Caco-2 (cell line): Measurements from ENCODE around the gene TBC1D21. TPM values are rescaled to one million over a fixed set of nuclear protein-coding genes. Genes with fewer than 3 reads are reported as not detected.

Source experiments
- BruUV-seq: library from RNA; stranded (reverse); fragments of 400-500 nt; replicated peaks from 2 replicates; lab custom pipeline; 2021; lab: Mats Ljungman, UMichigan
- CTCF ChIA-PET: fragments of 300-600 bp; sonication (Branson Sonifier 250); formaldehyde crosslinking; loops from one replicate; lab custom pipeline; 2022; ENCODE audit warnings: antibody characterized with exemption; lab: Charles Lee
- POLR2A ChIA-PET: fragments of 300-600 bp; sonication (Branson Sonifier 250); formaldehyde crosslinking; loops from one replicate; lab custom pipeline; 2022; ENCODE audit warnings: antibody characterized with exemption; lab: Charles Lee
- DNase-seq, 2 experiments: peaks; one replicate each; pipeline versions ENCODE4 v3.0.0 to v3.0.0-alpha.2; 2020 to 2022
- H3K27me3 ChIP-seq: replicated peaks from 2 replicates; pipeline ENCODE4 v1.6.0; 2011; ENCODE audit warnings: low read length; ENCODE audit not compliant: control insufficient read depth, insufficient read depth
- H3K36me3 ChIP-seq: 2 replicates; pipeline ENCODE4 v1.5.1; 2011; ENCODE audit warnings: low read length; ENCODE audit not compliant: control insufficient read depth, insufficient read depth
- H3K4me1 ChIP-seq: fragments of 250-450 bp; sonication (Bioruptor Pico); 2 replicates; pipeline ENCODE4 v1.5.1; 2020; ENCODE audit warnings: mild to moderate bottlenecking
- H3K4me3 ChIP-seq: 2 replicates; pipeline ENCODE4 v1.5.1; 2011; ENCODE audit warnings: low read depth, mild to moderate bottlenecking, control low read depth, low read length
- H3K9me3 ChIP-seq: fragments of 250-450 bp; sonication (Bioruptor Pico); 2 replicates; pipeline ENCODE4 v1.5.1; 2020; ENCODE audit warnings: mild to moderate bottlenecking, moderate library complexity
- H3K27ac Mint-ChIP-seq: one replicate; pipeline ENCODE4 v1.8.0; 2022; ENCODE audit warnings: mixed read lengths; ENCODE audit not compliant: unreplicated experiment
- H3K27me3 Mint-ChIP-seq: one replicate; pipeline ENCODE4 v1.8.0; 2022; ENCODE audit warnings: mixed read lengths; ENCODE audit not compliant: insufficient read depth, unreplicated experiment
- H3K36me3 Mint-ChIP-seq: one replicate; pipeline ENCODE4 v1.8.0; 2022; ENCODE audit warnings: mild to moderate bottlenecking, mixed read lengths; ENCODE audit not compliant: insufficient read depth, unreplicated experiment
- H3K4me1 Mint-ChIP-seq: one replicate; pipeline ENCODE4 v1.8.0; 2022; ENCODE audit warnings: low read depth, mixed read lengths; ENCODE audit not compliant: unreplicated experiment
- H3K4me3 Mint-ChIP-seq: one replicate; pipeline ENCODE4 v1.8.0; 2022; ENCODE audit warnings: mild to moderate bottlenecking, moderate library complexity, mixed read lengths; ENCODE audit not compliant: unreplicated experiment
- H3K9me3 Mint-ChIP-seq: one replicate; pipeline ENCODE4 v1.8.0; 2022; ENCODE audit warnings: mixed read lengths; ENCODE audit not compliant: unreplicated experiment
- intact Hi-C: fragments of 100-400 bp; cut with micrococcal nuclease; formaldehyde crosslinking; loops from one replicate; pipeline ENCODE4 v1.10.0; 2022; ENCODE audit not compliant: unreplicated experiment
- total RNA-seq: library from RNA; stranded (reverse); gene quantifications from 2 replicates; pipeline ENCODE4 v1.2.3, GENCODE V29; 2022
- TF ChIP-seq, protein P1 (sequence below), 2 experiments: fragments of 200-600 bp in 1 of 2; IDR thresholded peaks; 1 replicate in 1 of 2; 2 replicates in 1 of 2; pipeline versions ENCODE4 v1.5.1 to v1.8.0; 2011 to 2022; ENCODE audit warnings: antibody characterized with exemption in 1 of 2, control low read depth in 1 of 2, inconsistent platforms in 1 of 2, low read depth in 1 of 2, low read length in 1 of 2, mild to moderate bottlenecking in 1 of 2, moderate library complexity in 1 of 2; ENCODE audit not compliant: insufficient read depth in 1 of 2, severe bottlenecking in 1 of 2, unreplicated experiment in 1 of 2

The TBC1D21 gene
- total RNA-seq, 1 experiment from 2014 or later, result not detected

DNA sequence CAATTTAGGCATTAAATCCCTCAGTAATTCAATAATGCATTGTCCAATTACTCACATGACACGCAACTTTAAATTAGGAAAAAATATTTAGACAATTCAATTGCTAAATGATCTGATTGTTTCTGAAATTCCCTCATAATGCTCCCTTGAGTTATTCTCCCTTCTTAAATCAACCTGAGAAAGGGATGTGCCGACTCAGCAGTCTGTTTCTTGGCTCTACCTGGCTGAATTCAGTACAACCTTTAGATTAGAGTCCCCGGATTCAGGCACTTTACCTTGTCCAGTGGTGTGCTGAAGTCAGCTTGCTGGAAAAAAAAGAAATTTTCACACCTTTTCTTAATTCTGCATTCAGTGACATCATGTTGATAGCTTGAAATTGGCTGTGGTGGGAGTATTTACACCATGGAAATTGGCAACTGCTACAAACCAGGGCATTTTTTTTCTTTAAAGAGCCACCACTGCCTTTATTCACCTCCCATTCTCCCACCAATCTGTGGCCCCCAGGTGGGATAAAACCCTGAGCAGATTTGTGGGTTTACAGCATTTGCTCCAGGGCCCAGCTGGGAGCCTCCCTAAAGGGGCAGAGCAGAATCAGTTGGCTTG is 32.0 kb downstream of the TBC1D21 start:
- intact Hi-C loops, result no loop called here
- Histone ChIP-seq H3K36me3 (no peaks in the 10 kb centered on the region), H3K9me3 (no peaks in the 10 kb centered on the region), H3K4me3 (no peak overlapping the region), H3K27me3 (no peaks in the 10 kb centered on the region), H3K4me1 (no peaks in the 10 kb centered on the region)
- H3K36me3 Mint-ChIP-seq, result no peaks in the 10 kb centered on the region
- POLR2A ChIA-PET, result no interaction called here
- H3K4me3 Mint-ChIP-seq, result no peak overlapping the region
- peaks cover 6% of the 10 kb centered on the region for H3K27me3 Mint-ChIP-seq
- CTCF ChIA-PET, result interaction anchor here (0.7 to 5.2 kb wide), 2 partner anchors 26 to 31 kb away, joined by 3 to 31 read pairs; partner anchors contain the start of gene TBC1D21
- H3K9me3 Mint-ChIP-seq, result peaks cover 11% of the 10 kb centered on the region
- TF ChIP-seq, protein P1, sequence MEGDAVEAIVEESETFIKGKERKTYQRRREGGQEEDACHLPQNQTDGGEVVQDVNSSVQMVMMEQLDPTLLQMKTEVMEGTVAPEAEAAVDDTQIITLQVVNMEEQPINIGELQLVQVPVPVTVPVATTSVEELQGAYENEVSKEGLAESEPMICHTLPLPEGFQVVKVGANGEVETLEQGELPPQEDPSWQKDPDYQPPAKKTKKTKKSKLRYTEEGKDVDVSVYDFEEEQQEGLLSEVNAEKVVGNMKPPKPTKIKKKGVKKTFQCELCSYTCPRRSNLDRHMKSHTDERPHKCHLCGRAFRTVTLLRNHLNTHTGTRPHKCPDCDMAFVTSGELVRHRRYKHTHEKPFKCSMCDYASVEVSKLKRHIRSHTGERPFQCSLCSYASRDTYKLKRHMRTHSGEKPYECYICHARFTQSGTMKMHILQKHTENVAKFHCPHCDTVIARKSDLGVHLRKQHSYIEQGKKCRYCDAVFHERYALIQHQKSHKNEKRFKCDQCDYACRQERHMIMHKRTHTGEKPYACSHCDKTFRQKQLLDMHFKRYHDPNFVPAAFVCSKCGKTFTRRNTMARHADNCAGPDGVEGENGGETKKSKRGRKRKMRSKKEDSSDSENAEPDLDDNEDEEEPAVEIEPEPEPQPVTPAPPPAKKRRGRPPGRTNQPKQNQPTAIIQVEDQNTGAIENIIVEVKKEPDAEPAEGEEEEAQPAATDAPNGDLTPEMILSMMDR (IDR thresholded peaks at IDR 0.05; ENCODE audit: insufficient read depth in 1 of 2, low read depth in 1 of 2, low read length in 1 of 2, severe bottlenecking in 1 of 2, unreplicated experiment in 1 of 2), result no peak
- DNase-seq, result no peak
- BruUV-seq, result no TSS peak
- no peak overlapping the region for H3K27ac Mint-ChIP-seq
- H3K4me1 Mint-ChIP-seq, result no peaks in the 10 kb centered on the region

DNA sequence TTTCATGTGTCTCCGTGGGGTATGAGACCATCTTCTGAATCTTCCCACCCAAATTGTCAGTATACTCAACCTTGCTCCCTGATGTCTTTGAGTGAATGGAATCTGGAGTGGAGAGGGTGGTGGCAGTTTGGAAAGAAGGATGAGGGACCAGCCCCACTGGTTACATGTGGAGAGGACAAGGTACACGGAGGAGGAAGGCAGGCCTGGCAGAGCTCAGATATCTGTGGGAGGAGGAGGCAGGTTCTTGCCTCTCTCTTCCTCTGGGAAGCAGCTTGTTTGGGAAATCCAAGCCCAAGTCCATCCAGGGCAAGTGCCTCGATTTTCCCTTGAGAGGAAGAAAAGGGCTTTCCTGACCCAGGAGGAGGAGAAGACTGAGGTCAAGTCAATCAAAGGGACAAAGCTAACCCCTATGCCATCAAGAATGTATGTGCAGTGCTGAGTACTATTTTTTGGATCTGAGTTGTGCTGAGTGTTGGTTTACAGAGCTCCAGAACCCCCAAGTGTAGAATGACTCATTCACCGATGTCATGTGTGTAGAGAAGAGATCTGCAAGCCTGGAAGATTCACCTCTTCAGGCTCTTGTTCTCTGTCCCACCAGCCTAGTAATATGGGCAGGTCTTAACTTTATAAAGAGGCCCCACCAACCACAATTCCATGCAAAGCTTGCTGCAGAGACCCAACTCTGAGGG is 33.1 kb downstream of the TBC1D21 start:
- Histone ChIP-seq H3K36me3 (no peaks in the 10 kb centered on the region), H3K4me1 (no peaks in the 10 kb centered on the region), H3K4me3 (no peak overlapping the region), H3K9me3 (no peaks in the 10 kb centered on the region), H3K27me3 (no peaks in the 10 kb centered on the region)
- CTCF ChIA-PET, result interaction anchor here (0.6 to 5.2 kb wide), 5 partner anchors 27 to 1040 kb away, joined by 3 to 31 read pairs (median 5); partner anchors contain the start of gene TBC1D21
- H3K9me3 Mint-ChIP-seq, result peaks cover 11% of the 10 kb centered on the region
- no peak overlapping the region for H3K27ac Mint-ChIP-seq
- BruUV-seq, result no TSS peak
- intact Hi-C loops, result no loop called here
- POLR2A ChIA-PET, result no interaction called here
- no peak overlapping the region for H3K4me3 Mint-ChIP-seq
- DNase-seq, result no peak
- H3K36me3 Mint-ChIP-seq, result no peaks in the 10 kb centered on the region
- no peaks in the 10 kb centered on the region for H3K4me1 Mint-ChIP-seq
- H3K27me3 Mint-ChIP-seq, result peaks cover 5% of the 10 kb centered on the region
- TF ChIP-seq, protein P1 (IDR thresholded peaks at IDR 0.05; ENCODE audit: insufficient read depth in 1 of 2, low read depth in 1 of 2, low read length in 1 of 2, severe bottlenecking in 1 of 2, unreplicated experiment in 1 of 2), result no peak

DNA sequence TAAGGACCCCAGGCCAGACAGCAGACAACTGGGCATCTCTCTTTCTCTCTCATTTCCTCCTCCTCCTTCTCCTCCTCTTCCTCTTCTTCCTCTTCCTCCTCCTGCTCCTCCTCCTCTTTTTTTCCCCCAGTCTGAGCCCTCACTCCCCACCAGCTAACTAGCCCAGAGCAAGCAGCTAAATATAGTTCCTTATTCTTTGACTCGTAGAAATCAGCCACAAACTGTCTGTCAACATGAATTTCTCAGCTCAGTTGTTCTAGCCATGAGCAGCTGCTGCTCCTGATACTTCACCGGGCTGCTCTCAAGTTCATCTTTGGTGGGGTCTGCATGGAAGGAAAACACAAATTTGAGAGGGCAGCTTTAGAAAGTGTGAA is 33.7 kb downstream of the TBC1D21 start:
- Histone ChIP-seq H3K4me3 (no peak overlapping the region), H3K36me3 (no peaks in the 10 kb centered on the region), H3K9me3 (no peaks in the 10 kb centered on the region), H3K27me3 (no peaks in the 10 kb centered on the region), H3K4me1 (no peaks in the 10 kb centered on the region)
- Mint-ChIP-seq H3K27me3 (peaks cover 5% of the 10 kb centered on the region), H3K36me3 (no peaks in the 10 kb centered on the region), H3K27ac (no peak overlapping the region), H3K9me3 (peaks cover 11% of the 10 kb centered on the region), H3K4me3 (no peak overlapping the region), H3K4me1 (no peaks in the 10 kb centered on the region)
- DNase-seq, result no peak
- ChIA-PET CTCF (interaction anchor here (1.1 to 5.2 kb wide), 3 partner anchors 30 to 202 kb away, joined by 4 to 31 read pairs (median 5); partner anchors contain the start of gene TBC1D21), POLR2A (no interaction called here)
- intact Hi-C loops, result no loop called here
- TF ChIP-seq, protein P1 (IDR thresholded peaks at IDR 0.05; ENCODE audit: insufficient read depth in 1 of 2, low read depth in 1 of 2, low read length in 1 of 2, severe bottlenecking in 1 of 2, unreplicated experiment in 1 of 2), result no peak
- no TSS peak for BruUV-seq
